ENCODE results near the gene SLC16A6.
"Not testable (repeated sequence)": the region's sequence is repeated elsewhere in the genome, so short reads cannot be mapped to it uniquely, and the experiment has no call there.

SLC16A6 gene, protein sequence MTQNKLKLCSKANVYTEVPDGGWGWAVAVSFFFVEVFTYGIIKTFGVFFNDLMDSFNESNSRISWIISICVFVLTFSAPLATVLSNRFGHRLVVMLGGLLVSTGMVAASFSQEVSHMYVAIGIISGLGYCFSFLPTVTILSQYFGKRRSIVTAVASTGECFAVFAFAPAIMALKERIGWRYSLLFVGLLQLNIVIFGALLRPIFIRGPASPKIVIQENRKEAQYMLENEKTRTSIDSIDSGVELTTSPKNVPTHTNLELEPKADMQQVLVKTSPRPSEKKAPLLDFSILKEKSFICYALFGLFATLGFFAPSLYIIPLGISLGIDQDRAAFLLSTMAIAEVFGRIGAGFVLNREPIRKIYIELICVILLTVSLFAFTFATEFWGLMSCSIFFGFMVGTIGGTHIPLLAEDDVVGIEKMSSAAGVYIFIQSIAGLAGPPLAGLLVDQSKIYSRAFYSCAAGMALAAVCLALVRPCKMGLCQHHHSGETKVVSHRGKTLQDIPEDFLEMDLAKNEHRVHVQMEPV
- total RNA-seq: 4.1 to 10.4 reads per million in 2 donors

- DNase-seq: peak; percentile 72
Measured at GRCh38 chr17:68290955-68291835, at the start of gene SLC16A6, which contains the start of gene ARSG. SLC16A6 (minus strand) TSS chr17:68291127; CDS start chr17:68278320, 12,807 bp downstream. ARSG (plus strand) TSS chr17:68291495; CDS start chr17:68307494, 15,999 bp downstream.

DNA sequence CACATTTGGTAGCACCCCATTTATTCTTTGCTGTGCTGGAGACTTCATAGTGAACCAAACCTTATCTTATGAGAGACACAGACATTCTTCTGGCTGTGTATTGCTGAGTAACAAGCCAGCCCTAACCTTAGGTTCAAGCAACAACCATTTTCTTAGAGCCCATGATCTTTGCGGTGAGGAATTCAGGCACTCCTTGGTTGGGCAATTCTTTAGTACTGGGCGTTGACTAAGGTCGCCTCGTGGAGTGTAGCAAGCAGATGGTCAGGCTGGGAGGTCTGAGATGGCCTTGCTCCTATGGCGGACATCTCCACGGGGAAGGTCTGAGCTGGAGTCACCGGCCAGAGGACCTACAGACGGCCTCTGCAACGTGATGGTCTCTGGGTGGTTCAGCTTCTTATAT, 43.5 kb upstream of the SLC16A6 start:
- no peak for DNase-seq

- not testable (repeated sequence) for DNase-seq
Measured at GRCh38 chr17:68331932-68332331, 41.0 kb upstream of the SLC16A6 start.

DNA sequence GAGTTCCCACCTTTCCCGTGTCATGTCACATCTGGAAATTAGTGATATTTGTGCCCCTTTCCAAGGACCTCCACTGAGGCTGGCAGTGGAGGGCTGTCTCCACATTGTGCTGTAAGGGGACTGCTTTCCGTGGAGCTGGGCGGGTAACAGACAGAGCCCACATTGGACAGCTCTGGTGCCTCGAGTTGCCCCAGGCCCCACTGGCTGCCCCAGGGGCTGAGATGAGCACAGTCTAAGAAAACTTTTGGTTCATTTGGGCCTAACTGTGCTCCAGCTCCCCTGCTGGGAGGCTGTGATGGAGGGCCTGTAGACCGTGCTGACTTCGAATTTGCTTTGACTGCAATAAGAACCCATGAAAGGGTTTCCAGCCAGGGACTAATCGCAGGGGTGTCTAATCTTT, 38.4 kb upstream of the SLC16A6 start:
- no peak for DNase-seq

- no peak for DNase-seq
Measured at GRCh38 chr17:68328676-68329075, 37.7 kb upstream of the SLC16A6 start.

DNA sequence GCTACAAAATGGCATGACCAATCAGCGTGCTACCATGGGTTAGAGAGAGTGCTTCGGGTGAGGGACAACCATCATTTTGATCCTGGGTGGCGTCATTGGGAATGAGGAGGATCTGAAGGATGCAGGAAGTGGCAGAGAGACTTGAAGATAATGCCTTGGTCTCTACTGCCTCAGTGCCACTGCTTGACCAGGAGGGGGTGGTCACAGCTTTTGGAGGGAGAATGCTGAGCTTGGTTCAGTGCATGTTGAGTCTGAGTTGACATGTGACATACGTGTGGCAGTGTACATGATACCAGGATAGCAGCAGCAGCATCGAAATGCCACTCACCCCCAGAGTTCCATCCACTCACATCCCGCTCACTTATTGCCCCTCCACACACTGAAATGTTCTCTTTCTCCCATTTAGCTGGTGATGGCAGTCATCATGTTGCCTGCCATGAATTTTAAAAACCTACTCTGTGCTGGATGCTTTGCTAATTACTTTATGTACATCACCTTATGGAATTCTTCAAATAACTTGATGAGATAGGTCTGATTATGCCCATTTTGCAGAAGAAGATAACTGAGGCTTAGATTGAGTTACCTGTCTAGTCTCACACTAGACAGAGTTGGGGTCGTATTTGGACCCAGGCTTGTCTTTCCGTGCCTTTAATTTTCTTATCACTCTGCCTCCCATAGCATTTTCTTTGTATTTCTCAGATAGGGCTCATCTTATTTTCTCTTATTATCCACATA, 37.1 kb upstream of the SLC16A6 start:
- DNase-seq: no peak

DNA sequence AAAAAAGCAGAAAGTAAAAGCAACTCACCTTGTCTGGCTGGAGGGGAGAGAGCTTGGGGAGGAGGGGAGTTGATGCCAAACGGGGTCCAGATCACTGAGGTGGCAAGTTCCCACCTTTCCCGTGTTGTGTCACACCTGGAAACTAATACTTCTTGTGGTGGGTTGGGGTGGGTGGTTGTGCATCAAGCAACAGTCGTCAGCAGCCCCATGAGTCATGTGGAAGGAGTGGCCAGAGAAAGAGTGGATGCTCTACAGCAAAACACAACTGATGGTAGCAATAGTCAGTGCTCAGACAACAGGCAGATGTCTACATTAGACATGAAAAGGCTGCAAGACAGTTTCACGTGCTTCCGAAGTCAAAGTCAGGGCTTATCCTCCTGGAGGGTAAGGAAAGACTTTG, 35.8 kb upstream of the SLC16A6 start:
- DNase-seq: no peak

DNA sequence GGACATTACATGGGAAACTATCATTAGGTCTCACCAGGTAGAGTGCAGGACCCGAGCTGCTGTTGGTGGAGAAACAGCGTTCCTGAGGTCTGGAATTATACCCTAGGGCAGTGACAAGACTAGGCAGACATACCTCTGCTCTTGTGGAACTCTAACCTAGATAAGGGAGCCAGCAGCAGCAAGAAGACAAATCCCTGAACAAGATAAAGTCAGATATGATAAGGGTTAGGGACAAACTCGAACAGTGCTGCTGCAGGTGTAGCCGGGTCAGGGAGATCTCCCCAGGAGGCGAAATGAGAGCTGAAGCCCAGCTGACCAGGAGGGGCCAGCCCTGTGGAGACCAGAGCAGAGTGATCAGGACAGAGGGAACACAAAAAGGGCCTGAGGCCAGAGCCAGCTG, 35.0 kb upstream of the SLC16A6 start:
- DNase-seq: no peak

DNA sequence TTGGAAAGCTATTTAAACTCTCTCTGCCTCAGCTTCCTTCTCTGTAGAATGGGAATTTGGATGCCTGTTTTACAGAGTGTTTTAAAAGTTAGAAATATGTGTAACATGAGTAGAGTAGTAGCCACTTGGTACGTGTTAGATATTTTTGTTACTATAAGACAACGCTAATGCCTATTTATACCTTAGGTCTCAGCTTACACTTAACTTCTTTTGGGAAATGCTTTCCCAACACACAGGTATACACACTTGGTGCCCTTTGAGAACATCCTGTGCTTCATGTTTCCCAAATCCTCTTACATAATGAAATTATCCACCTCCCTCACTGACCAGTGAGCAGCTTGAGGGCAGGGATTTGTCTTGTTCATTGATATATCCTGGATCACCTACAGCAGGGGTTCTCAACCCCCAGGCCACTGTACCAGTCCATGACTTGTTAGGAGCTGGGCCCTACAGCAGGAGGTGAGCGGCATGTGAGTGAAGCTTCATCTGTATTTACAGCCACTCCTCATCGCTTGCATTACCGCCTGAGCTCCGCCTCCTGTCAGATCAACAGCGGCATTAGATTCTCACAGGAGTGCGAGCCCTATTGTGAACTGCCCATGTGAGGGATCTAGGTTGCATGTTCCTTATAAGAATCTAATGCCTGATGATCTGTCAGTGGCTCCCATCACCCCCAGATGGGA, 33.9 kb upstream of the SLC16A6 start:
- DNase-seq: no peak

- DNase-seq: no peak
Measured at GRCh38 chr17:68324114-68324513, 33.2 kb upstream of the SLC16A6 start.

GRCh38 chr17:68322630-68323029, 31.7 kb upstream of the SLC16A6 start:
- no peak for DNase-seq

DNA sequence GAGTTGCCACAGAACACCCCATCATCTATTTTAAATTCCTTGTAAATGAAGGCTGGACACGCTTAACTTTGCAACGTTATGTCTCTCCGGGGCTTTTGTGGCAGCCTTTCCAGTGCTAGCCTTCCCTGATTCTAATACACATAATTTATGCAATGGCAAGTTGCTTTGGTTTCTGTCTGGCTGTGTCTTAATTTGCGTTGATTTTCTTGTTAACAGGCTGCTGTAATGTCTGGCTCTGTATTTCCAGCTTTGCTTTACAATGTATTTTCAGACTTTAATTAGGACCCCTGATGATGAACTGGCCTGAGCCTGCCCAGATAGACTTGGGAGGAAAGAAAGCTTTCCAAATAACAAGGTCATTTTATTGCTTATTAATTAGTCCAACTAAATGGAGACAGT, 30.6 kb upstream of the SLC16A6 start:
- DNase-seq: no peak

DNA sequence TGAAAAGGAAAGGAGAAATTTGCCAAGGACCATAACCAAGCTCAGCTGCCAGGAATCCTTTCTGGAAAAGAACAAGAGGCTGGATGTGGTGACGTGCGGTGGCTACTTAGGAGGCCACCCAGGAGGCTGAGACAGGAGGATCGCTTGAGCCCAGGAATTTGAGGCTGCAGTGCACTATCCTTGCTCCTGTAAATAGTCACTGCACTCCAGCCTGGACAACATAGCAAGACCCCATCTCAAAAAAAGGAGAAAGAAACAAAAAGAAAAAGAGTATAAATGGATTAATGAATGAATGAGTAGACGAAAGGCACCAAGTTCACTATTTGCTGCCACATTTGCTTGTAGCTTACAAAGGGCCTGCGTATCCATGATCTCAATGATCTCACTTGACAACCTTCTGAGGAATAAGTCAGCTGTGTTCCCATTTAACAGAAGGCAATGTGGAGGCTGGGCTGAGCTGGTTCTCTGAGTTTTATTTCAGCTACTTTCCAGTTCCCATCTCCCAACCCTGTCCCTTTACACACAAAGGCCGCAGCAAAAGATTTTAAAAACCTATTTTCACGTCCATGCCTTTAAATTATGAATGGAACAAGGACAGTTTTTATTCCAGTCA, 30.1 kb upstream of the SLC16A6 start:
- DNase-seq: no peak

DNA sequence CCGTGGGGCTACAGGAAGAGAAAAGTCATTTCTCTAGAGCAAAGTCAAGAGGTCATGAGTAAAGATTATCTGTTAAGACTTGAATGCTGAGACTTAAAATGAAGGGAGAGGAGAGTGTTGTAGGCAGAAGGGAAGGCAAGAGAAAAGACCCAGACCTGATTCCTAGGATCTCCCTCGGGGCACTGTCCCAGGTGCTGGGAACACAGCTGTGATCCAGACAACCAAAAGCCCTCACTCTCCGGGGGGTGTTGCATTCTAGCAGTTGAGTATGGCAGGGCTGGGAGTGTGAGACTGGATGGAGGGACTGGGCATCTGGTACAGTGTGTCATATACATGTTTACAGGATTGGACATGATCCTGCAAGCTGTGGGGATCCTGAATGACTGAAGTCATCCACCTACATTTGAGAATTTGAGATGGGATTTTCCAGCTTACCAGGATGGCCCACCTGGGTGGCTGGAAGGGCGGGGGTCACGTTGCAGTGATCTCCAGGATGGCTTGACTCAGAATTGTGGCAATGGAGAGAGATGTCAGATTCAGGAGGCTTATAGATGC, 29.5 kb upstream of the SLC16A6 start:
- no peak for DNase-seq

DNA sequence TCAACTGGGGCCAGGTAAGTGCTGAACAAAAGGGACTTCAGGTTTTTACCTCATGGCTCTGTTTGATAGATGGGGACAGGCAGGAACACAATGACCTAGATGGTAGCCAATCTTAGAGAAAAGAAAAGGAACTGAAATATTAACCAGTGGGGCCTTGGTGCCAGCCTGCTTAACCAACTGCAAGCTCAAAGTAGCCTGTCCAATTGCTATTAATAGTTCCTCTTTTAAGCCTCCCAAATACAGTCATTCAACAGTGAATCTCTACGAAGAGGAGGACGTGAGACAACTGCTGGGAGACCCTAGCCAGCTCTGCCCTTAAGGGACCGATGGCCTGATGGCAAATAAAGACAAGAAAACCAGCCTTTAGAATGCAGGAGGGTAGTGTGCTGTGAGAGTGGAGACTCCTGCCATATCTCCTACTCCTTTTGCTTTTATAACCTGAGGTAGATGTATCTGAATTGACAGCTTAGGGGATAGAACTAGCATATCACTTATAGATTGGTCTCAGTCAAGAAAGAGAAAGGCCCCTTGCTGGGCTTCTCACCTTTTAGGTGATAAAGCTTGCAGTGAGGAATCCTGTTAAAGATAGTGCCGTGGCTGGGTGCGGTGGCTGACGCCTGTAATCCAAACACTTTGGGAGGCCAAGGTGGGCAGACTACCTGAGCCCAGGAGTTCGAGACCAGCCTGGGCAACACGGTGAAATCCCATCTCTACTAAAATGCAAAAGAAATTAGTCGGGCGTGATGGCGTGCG, 28.7 kb upstream of the SLC16A6 start:
- DNase-seq: no peak

DNA sequence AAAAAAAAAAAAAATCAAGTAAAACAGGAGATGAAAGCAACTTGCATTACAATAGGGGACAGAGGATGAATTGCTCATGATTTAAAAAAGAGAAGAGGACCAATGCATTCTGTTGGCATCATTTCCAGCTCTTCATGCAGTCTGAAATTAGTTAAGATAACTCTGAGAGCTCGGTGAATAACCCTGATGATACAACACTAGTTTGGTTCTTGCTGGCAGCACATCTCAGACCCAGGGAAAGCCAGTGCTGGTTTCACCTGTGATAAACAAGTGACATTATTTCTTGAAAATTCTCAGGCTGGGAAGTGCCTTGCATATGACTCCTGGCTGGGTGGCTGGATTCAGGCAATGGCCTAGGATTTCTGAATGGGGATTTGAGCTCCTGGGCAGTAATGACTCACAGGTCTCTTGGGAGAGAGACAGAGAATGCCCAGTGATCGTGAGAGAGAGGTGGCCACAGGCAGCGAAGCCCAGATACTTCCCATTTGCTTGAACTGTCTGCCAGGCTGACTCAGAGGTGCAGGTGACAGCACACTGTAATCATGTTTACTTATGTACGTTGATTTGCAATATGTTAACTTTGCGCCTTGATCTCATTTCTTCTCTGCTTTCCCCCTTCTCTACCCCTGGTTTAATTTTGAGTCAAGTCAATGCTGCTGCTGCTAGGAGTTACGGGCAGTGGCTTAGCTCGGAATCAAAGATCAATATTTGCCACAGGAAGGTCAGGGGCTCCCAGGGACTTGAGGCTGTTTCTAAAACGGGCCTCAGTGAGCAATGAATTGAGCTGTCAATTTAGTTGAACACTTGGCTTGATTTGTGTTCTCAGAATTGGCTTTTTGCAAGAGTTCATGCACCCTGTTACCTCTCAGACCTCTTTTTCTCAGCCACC, 27.4 kb upstream of the SLC16A6 start:
- no peak for DNase-seq

- no peak for DNase-seq
Measured at GRCh38 chr17:68317458-68317857, 26.5 kb upstream of the SLC16A6 start.

DNA sequence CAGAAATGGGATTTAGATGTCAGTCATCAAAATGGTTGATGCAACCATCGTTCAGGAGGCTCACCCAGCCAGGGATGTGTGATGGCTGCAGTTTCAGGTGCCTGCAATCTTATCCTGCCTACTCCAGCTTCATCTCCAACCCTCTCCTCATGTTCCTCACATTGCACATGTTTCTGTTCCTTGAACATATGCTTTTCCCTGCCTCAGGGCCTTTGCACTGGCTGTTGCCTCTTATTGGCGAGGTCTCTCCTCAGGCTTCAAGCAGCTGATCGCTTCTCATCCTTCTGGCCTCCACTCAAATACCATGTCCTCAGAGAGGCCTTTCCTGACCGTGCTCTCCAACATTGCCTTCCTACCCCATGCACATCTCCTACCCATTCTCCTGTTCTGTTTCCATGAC, 25.0 kb upstream of the SLC16A6 start:
- no peak for DNase-seq

- DNase-seq: no peak
Measured at GRCh38 chr17:68314916-68315535, 24.1 kb upstream of the SLC16A6 start.
